Lower leg skin (tissue), 4 donors: ENCODE results near the gene TWIST2. TPM values are rescaled to one million over a fixed set of nuclear protein-coding genes. Genes with fewer than 3 reads are reported as not detected.

ENCODE experiments used
- DNase-seq, 2 donors: peaks; one replicate each; pipeline ENCODE4 v3.0.0-alpha.2; 2019; ENCODE audit warnings: low spot score in 2 of 2
- H3K4me3 ChIP-seq: fragments of 200-600 bp; sonication (generic); 2 replicates; pipeline ENCODE4 v1.5.1; 2017; ENCODE audit warnings: mild to moderate bottlenecking, low read depth; ENCODE audit not compliant: poor library complexity, severe bottlenecking
- CTCF ChIP-seq, 3 donors: fragments of 450-650 bp; IDR thresholded peaks; one replicate each; pipeline ENCODE4 v1.5.1; 2016; ENCODE audit warnings: antibody characterized with exemption in 3 of 3, mild to moderate bottlenecking in 3 of 3, moderate library complexity in 2 of 3
- POLR2A ChIP-seq, 2 donors: fragments of 450-650 bp; IDR thresholded peaks; one replicate each; pipeline ENCODE4 v1.6.1; 2016 to 2017; ENCODE audit warnings: antibody characterized with exemption in 2 of 2, mild to moderate bottlenecking in 1 of 2, moderate library complexity in 1 of 2
- WGBS, 2 donors: methylation state at CpG; one replicate each; pipeline ENCODE4 v1.1.5; 2018; 5-methylcytosine and 5-hydroxymethylcytosine counted together
- intact Hi-C: fragments of 100-400 bp; cut with DNase I; formaldehyde crosslinking; loops from one replicate; pipeline ENCODE4 v1.15.0; 2023; ENCODE audit warnings: low total_unique reads
- total RNA-seq, 4 donors: library from RNA; depleted of rRNA; stranded (reverse); fragments of >200 nt; gene quantifications; one replicate each; pipeline ENCODE4 v1.1.0, GENCODE V29; 2016

The TWIST2 gene
- total RNA-seq, 4 donors from 2014 or later = 36.5 to 47.8 (median 38.5) TPM

GRCh38 chr2:238916875-238917590 lies 69.1 kb downstream of the TWIST2 start:
- peak in 1 of 2 donors; percentile 80 for DNase-seq
- no peak overlapping the region for H3K4me3 ChIP-seq
- 53 to 62% methylated on average over 13 to 14 of the region's 14 CpGs for WGBS, 2 donors
- intact Hi-C loops = no loop called here
- no peak for TF ChIP-seq POLR2A (IDR thresholded peaks at IDR 0.05)
- no peak for TF ChIP-seq CTCF (IDR thresholded peaks at IDR 0.05)

GRCh38 chr2:238919307-238919706 lies 71.4 kb downstream of the TWIST2 start:
- TF ChIP-seq POLR2A (IDR thresholded peaks at IDR 0.05) (no peak), CTCF (IDR thresholded peaks at IDR 0.05) (no peak)
- peak in 1 of 2 donors; percentile 71 for DNase-seq
- H3K4me3 ChIP-seq = no peak overlapping the region
- intact Hi-C loops = no loop called here
- 74% methylated on average over 11 of the region's 11 CpGs for WGBS, 2 donors

GRCh38 chr2:238920053-238920452 lies 72.2 kb downstream of the TWIST2 start:
- no peak for TF ChIP-seq POLR2A (IDR thresholded peaks at IDR 0.05)
- no peak for TF ChIP-seq CTCF (IDR thresholded peaks at IDR 0.05)
- DNase-seq = peak in 1 of 2 donors; percentile 71
- WGBS, 2 donors = 69 to 76% methylated on average over 3 of the region's 3 CpGs
- H3K4me3 ChIP-seq = no peak overlapping the region
- intact Hi-C loops = no loop called here

- TF ChIP-seq CTCF (IDR thresholded peaks at IDR 0.05) = no peak
- TF ChIP-seq POLR2A (IDR thresholded peaks at IDR 0.05) = no peak
- intact Hi-C loops = no loop called here
- DNase-seq = peak in 1 of 2 donors; percentile 78
- no peak overlapping the region for H3K4me3 ChIP-seq
- WGBS, 2 donors = 66 to 73% methylated on average over 4 of the region's 4 CpGs
Observed at GRCh38 chr2:238920601-238921001, 72.7 kb downstream of the TWIST2 start.

- no peak overlapping the region for H3K4me3 ChIP-seq
- peak in 1 of 2 donors; percentile 42 for DNase-seq
- TF ChIP-seq CTCF (IDR thresholded peaks at IDR 0.05) (no peak), POLR2A (IDR thresholded peaks at IDR 0.05) (no peak)
- intact Hi-C loops = no loop called here
- 70% methylated on average over 8 of the region's 8 CpGs for WGBS, 2 donors
Observed at GRCh38 chr2:238921259-238921658, 73.4 kb downstream of the TWIST2 start.
